Activated T-helper 9 cell treated with anti-CD3 and anti-CD28 coated beads, Interleukin-2, amount 50 U/mL, for 16 hours (primary cell): ENCODE data around the gene GPR157.
"Not testable (repeated sequence)": the region's sequence is repeated elsewhere in the genome, so short reads cannot be mapped to it uniquely, and the experiment has no call there.

Experiments used
- DNase-seq: peaks from one replicate; pipeline ENCODE4 v3.0.0-alpha.2; 2020; ENCODE audit warnings: low read depth

GPR157 gene

GRCh38 chr1:9146156-9146555 is 17.3 kb upstream of the GPR157 start:
- DNase-seq, result no peak

- DNase-seq, result no peak
Measured at GRCh38 chr1:9145714-9146113, 16.8 kb upstream of the GPR157 start.

- DNase-seq, result no peak
Measured at GRCh38 chr1:9145021-9145668, 16.2 kb upstream of the GPR157 start.

- DNase-seq, result not testable (repeated sequence)
Measured at GRCh38 chr1:9144494-9144893, 15.6 kb upstream of the GPR157 start.

- DNase-seq, result no peak
Measured at GRCh38 chr1:9143250-9143649, 14.3 kb upstream of the GPR157 start.

GRCh38 chr1:9139930-9140329 is 11.0 kb upstream of the GPR157 start:
- DNase-seq, result no peak

- DNase-seq, result no peak
Measured at GRCh38 chr1:9136932-9137331, 8.0 kb upstream of the GPR157 start.

GRCh38 chr1:9135073-9135836 is 6.4 kb upstream of the GPR157 start:
- DNase-seq, result no peak

GRCh38 chr1:9133870-9134585 is 5.1 kb upstream of the GPR157 start:
- DNase-seq, result no peak

GRCh38 chr1:9129266-9130041 is 552 bp upstream of the GPR157 start:
- peak; percentile 82 for DNase-seq

GRCh38 chr1:9128166-9128519 is 759 bp downstream of the GPR157 start:
- no peak for DNase-seq

- DNase-seq, result no peak
Measured at GRCh38 chr1:9127395-9128165, 1.3 kb downstream of the GPR157 start.

- no peak for DNase-seq
Measured at GRCh38 chr1:9126511-9126910, 2.4 kb downstream of the GPR157 start.

- not testable (repeated sequence) for DNase-seq
Measured at GRCh38 chr1:9125847-9126246, 3.1 kb downstream of the GPR157 start.

GRCh38 chr1:9125325-9125724 is 3.6 kb downstream of the GPR157 start:
- no peak for DNase-seq

- DNase-seq, result not testable (repeated sequence)
Measured at GRCh38 chr1:9124389-9124788, 4.5 kb downstream of the GPR157 start.

GRCh38 chr1:9123665-9124064 is 5.2 kb downstream of the GPR157 start:
- not testable (repeated sequence) for DNase-seq

GRCh38 chr1:9121496-9122409 is 7.1 kb downstream of the GPR157 start:
- DNase-seq, result no peak

GRCh38 chr1:9120312-9120958 is 8.5 kb downstream of the GPR157 start:
- no peak for DNase-seq

- no peak for DNase-seq
Measured at GRCh38 chr1:9119745-9120144, 9.2 kb downstream of the GPR157 start.
